ENCODE data around the gene PREB. TPM values are rescaled to one million over a fixed set of nuclear protein-coding genes. Genes with fewer than 3 reads are reported as not detected.

Gene PREB
- total RNA-seq, 2 experiments from 2014 or later, result 12.3 to 12.6 TPM

GRCh38 chr2:27152102-27152795 is 17.8 kb upstream of the PREB start:
- Histone ChIP-seq H3K4me1 (ENCODE audit: insufficient read depth, low read length) (no peaks in the 10 kb centered on the region), H3K9me3 (ENCODE audit: control insufficient read depth in 1 of 2, insufficient read depth in 1 of 2, low read length in 2 of 2) (no peaks in the 10 kb centered on the region), H3K36me3 (ENCODE audit: insufficient read depth, low read length) (no peaks in the 10 kb centered on the region), H3K27ac (ENCODE audit: low read depth in 1 of 2, low read length in 2 of 2) (no peak overlapping the region), H3K4me3 (ENCODE audit: low read length) (no peak overlapping the region), H3K27me3 (ENCODE audit: control insufficient read depth in 1 of 2, insufficient read depth in 2 of 2, low read length in 2 of 2) (peaks cover 0 to 4% of the 10 kb centered on the region in 2 experiments)
- POLR2A ChIA-PET, result interaction anchor here (1.2 kb wide), 1 partner anchor 101 kb away, joined by 3 read pairs; the partner anchor contains the start of gene AGBL5
- ATAC-seq (ENCODE audit: poor library complexity), result no peak
- H3K27me3 Mint-ChIP-seq, result peaks cover 4% of the 10 kb centered on the region
- H3K4me1 Mint-ChIP-seq (ENCODE audit: low read depth), result no peaks in the 10 kb centered on the region
- no peak for TF ChIP-seq CTCF (IDR thresholded peaks at IDR 0.05)
- H3K9me3 Mint-ChIP-seq, result no peaks in the 10 kb centered on the region
- H3K4me3 Mint-ChIP-seq, result no peak overlapping the region
- intact Hi-C loops (cut with DNase I, micrococcal nuclease), result loop anchor here in 1 of 2 experiments (5.0 kb wide), 1 partner anchor 45 kb away; no protein-coding TSS in a partner anchor
- CTCF ChIA-PET, result no interaction called here
- H3K36me3 Mint-ChIP-seq (ENCODE audit: low read depth), result no peaks in the 10 kb centered on the region
- H3K27ac Mint-ChIP-seq, result no peak overlapping the region
- no peak for DNase-seq

GRCh38 chr2:27150639-27151230 is 16.3 kb upstream of the PREB start:
- H3K4me1 Mint-ChIP-seq (ENCODE audit: low read depth), result no peaks in the 10 kb centered on the region

More at GRCh38 chr2:27150639-27151230, 16.3 kb upstream of the PREB start:
- no peak overlapping the region for H3K4me3 Mint-ChIP-seq
- Histone ChIP-seq H3K9me3 (ENCODE audit: control insufficient read depth in 1 of 2, insufficient read depth in 1 of 2, low read length in 2 of 2) (no peaks in the 10 kb centered on the region), H3K36me3 (ENCODE audit: insufficient read depth, low read length) (no peaks in the 10 kb centered on the region), H3K27me3 (ENCODE audit: control insufficient read depth in 1 of 2, insufficient read depth in 2 of 2, low read length in 2 of 2) (peaks cover 0 to 4% of the 10 kb centered on the region in 2 experiments), H3K27ac (ENCODE audit: low read depth in 1 of 2, low read length in 2 of 2) (no peak overlapping the region), H3K4me1 (ENCODE audit: insufficient read depth, low read length) (no peaks in the 10 kb centered on the region), H3K4me3 (ENCODE audit: low read length) (no peak overlapping the region)
- peaks cover 14% of the 10 kb centered on the region for H3K27me3 Mint-ChIP-seq
- ChIA-PET CTCF (no interaction called here), POLR2A (interaction anchor here (0.6 kb wide), 1 partner anchor 292 kb away, joined by 3 read pairs; no protein-coding TSS in a partner anchor)
- ATAC-seq (ENCODE audit: poor library complexity) (no peak), DNase-seq (no peak)
- H3K36me3 Mint-ChIP-seq (ENCODE audit: low read depth), result no peaks in the 10 kb centered on the region
- TF ChIP-seq CTCF (IDR thresholded peaks at IDR 0.05), result no peak
- intact Hi-C loops (cut with DNase I, micrococcal nuclease), result loop anchor here in 1 of 2 experiments (5.0 kb wide), 1 partner anchor 47 kb away; no protein-coding TSS in a partner anchor
- no peak overlapping the region for H3K27ac Mint-ChIP-seq
- no peaks in the 10 kb centered on the region for H3K9me3 Mint-ChIP-seq
